Measurements from ENCODE around the gene PTPRM. TPM values are rescaled to one million over a fixed set of nuclear protein-coding genes. Genes with fewer than 3 reads are reported as not detected.

PTPRM gene
- total RNA-seq, 1 donor from 2014 or later = 131 TPM

DNA sequence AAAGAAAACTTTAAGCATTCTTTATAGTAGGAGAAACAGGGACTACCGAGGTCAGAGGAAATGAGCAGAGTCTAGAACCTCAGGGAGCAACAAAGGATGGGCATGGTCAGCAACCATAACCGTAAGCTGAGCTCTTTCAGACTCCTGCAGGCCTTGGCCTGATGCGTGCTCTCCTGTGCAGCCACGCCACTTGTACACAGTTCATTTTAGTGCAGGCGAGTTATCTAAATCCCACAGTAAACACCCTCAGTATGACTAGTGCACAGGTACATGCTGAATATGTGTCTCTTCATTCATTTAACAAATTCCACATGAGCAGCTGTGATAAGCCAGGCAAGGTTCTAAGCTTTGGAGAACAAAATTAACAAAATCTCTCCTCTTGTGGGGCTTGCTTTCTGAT is 640.9 kb downstream of the PTPRM start:
- Mint-ChIP-seq H3K36me3 (ENCODE audit: low read depth) (peaks cover 4% of the 10 kb centered on the region), H3K27ac (ENCODE audit: unreplicated experiment) (no peak overlapping the region), H3K4me3 (ENCODE audit: unreplicated experiment) (no peak overlapping the region), H3K4me1 (ENCODE audit: low read depth) (peaks cover 18% of the 10 kb centered on the region), H3K9me3 (ENCODE audit: low read depth) (peaks cover 2% of the 10 kb centered on the region), H3K27me3 (ENCODE audit: low read depth) (no peaks in the 10 kb centered on the region)
- TF ChIP-seq, protein P1, sequence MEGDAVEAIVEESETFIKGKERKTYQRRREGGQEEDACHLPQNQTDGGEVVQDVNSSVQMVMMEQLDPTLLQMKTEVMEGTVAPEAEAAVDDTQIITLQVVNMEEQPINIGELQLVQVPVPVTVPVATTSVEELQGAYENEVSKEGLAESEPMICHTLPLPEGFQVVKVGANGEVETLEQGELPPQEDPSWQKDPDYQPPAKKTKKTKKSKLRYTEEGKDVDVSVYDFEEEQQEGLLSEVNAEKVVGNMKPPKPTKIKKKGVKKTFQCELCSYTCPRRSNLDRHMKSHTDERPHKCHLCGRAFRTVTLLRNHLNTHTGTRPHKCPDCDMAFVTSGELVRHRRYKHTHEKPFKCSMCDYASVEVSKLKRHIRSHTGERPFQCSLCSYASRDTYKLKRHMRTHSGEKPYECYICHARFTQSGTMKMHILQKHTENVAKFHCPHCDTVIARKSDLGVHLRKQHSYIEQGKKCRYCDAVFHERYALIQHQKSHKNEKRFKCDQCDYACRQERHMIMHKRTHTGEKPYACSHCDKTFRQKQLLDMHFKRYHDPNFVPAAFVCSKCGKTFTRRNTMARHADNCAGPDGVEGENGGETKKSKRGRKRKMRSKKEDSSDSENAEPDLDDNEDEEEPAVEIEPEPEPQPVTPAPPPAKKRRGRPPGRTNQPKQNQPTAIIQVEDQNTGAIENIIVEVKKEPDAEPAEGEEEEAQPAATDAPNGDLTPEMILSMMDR (IDR thresholded peaks at IDR 0.05) = no peak
- DNase-seq (ENCODE audit: low spot score) = no peak

DNA sequence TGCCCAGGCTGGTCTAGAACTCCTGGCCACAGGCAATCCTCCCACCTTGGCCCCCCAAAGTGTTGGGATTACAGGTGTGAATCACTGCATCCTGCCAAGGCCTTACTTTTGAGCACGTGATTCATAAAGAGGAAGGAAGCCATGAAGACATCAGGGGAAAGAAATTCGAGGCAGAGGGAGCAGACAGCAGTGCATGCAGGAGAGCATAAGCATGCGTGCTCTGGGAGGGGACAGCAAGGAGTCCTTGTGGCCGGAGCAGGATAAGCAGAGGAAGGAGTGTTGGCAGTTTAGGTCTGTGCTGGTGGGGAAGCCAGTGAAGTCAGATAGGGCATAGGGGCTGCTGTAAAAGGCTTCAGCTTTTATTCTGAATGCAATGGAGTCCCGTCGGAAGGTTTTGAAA is 641.6 kb downstream of the PTPRM start:
- TF ChIP-seq, protein P1 (IDR thresholded peaks at IDR 0.05) = no peak
- Mint-ChIP-seq H3K27me3 (ENCODE audit: low read depth) (no peaks in the 10 kb centered on the region), H3K36me3 (ENCODE audit: low read depth) (peaks cover 4% of the 10 kb centered on the region), H3K4me1 (ENCODE audit: low read depth) (peaks cover 26% of the 10 kb centered on the region), H3K9me3 (ENCODE audit: low read depth) (peaks cover 2% of the 10 kb centered on the region), H3K4me3 (ENCODE audit: unreplicated experiment) (no peak overlapping the region), H3K27ac (ENCODE audit: unreplicated experiment) (no peak overlapping the region)
- no peak for DNase-seq (ENCODE audit: low spot score)

DNA sequence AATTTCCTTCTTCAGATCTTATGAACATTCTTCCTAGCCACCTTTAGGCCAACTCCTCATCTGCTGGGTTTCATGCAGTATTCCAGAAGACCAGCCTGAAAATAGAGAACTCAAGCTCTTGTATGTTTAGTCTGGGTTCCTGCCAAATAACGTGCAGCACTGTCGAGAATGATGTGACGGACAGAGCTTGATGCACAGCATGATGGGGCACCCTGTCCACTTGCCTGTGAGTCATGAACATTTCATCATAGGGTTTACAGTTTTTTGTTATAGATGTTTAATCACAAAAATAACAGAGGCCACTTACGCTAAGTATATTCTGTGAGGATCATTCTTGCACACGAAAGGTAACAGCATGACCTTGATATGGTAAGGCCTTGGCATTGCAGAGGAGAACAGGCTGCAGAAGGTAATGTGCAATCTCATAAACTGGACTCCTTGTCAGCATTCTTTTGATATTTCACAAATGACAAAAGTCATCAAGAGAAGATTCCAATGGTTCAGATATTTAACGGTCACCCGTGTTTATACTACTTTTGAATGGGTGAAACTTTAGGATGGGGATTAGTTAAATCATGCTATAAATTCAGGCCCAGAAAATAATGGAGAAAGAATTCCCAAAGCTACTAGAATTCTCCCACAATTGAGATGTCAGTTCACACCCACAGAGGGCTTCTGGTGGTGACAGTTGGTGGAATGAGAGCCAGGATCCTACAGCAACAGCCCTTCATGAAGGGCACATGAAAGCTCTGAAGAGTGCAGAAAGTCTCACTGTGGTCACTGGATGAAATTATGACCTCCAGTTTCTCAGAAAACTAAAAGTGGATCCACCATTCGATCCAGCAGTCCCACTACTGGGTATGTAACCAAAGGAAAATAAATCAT is 646.0 kb downstream of the PTPRM start:
- no peaks in the 10 kb centered on the region for H3K27me3 Mint-ChIP-seq (ENCODE audit: low read depth)
- H3K4me3 Mint-ChIP-seq (ENCODE audit: unreplicated experiment) = no peak overlapping the region
- H3K4me1 Mint-ChIP-seq (ENCODE audit: low read depth) = peaks cover 46% of the 10 kb centered on the region
- TF ChIP-seq, protein P1 (IDR thresholded peaks at IDR 0.05) = no peak
- DNase-seq (ENCODE audit: low spot score) = no peak
- H3K27ac Mint-ChIP-seq (ENCODE audit: unreplicated experiment) = peak overlapping the region; percentile 96
- H3K9me3 Mint-ChIP-seq (ENCODE audit: low read depth) = peaks cover 2% of the 10 kb centered on the region
- no peaks in the 10 kb centered on the region for H3K36me3 Mint-ChIP-seq (ENCODE audit: low read depth)

DNA sequence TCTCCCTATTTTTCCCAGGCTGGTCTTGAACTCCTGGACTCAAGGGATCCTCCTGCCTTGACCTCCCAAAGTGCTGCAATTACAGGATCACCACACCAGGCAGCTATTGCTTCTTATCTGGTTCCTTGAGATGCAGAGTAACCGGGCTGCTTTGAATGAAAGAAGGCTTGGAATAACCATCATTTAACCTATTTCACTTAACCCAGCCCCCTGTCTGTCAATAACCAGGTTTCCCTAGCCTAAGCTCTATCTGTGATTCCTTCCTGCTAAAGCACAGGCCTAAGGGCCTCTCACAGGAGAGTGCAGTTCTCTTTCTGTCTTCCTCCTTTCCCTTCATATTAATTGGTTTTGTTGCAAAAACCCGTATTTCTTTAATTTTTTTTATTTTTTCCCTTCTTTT is 648.6 kb downstream of the PTPRM start:
- TF ChIP-seq, protein P1 (IDR thresholded peaks at IDR 0.05) = no peak
- no peak for DNase-seq (ENCODE audit: low spot score)
- Mint-ChIP-seq H3K27me3 (ENCODE audit: low read depth) (no peaks in the 10 kb centered on the region), H3K36me3 (ENCODE audit: low read depth) (no peaks in the 10 kb centered on the region), H3K9me3 (ENCODE audit: low read depth) (peaks cover 2% of the 10 kb centered on the region), H3K4me3 (ENCODE audit: unreplicated experiment) (no peak overlapping the region), H3K27ac (ENCODE audit: unreplicated experiment) (no peak overlapping the region), H3K4me1 (ENCODE audit: low read depth) (peaks cover 64% of the 10 kb centered on the region)

DNA sequence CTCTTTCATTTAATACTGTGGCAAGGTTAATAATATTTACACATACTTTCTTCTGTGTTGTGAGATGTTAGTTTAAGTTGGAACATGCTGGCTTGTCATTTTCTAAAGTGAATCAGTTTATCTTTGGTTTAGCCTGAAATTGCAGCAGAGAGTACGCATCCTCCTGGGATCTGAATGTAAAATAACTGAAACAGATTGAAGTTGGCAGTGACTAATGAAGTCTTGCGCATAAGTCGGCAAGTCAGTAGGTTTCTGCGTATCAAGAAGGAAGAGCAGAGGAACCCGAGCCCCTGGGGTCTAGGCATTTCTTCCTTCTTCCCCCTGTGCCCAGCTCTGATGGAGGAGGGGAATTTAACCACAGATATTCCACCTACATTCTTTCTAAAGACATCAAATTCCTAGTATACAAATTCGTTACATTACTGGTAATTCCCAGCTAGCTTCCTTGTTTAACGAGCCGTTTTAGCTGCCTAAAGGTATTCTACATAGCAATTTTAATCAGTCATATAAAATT is 650.0 kb downstream of the PTPRM start:
- Mint-ChIP-seq H3K27ac (ENCODE audit: unreplicated experiment) (peak overlapping the region; percentile 39), H3K9me3 (ENCODE audit: low read depth) (peaks cover 2% of the 10 kb centered on the region)
- DNase-seq (ENCODE audit: low spot score) = no peak

More for the DNA sequence above, 650.0 kb downstream of the PTPRM start:
- TF ChIP-seq, protein P1 (IDR thresholded peaks at IDR 0.05) = no peak
- no peak overlapping the region for H3K4me3 Mint-ChIP-seq (ENCODE audit: unreplicated experiment)
- H3K4me1 Mint-ChIP-seq (ENCODE audit: low read depth) = peaks cover 53% of the 10 kb centered on the region
- H3K27me3 Mint-ChIP-seq (ENCODE audit: low read depth) = no peaks in the 10 kb centered on the region
- H3K36me3 Mint-ChIP-seq (ENCODE audit: low read depth) = no peaks in the 10 kb centered on the region
